ENCODE measurements around the gene CRACR2B. TPM values are rescaled to one million over a fixed set of nuclear protein-coding genes. Genes with fewer than 3 reads are reported as not detected.

Gene CRACR2B
- total and polyA plus RNA-seq, 2 of the 13 experiments (the other 11 are each of a cell fraction or from before 2014, with no cell fraction given) = 14.9 to 21.0 TPM

- TF ChIP-seq HOXA7 (CRISPR knock-in tag; IDR thresholded peaks at IDR 0.05) (no peak), ZFP91 (CRISPR knock-in tag; IDR thresholded peaks at IDR 0.05; ENCODE audit: borderline replicate concordance) (no peak), SALL2 (CRISPR knock-in tag; IDR thresholded peaks at IDR 0.05) (0 out of 2 replicates have a peak, but pooled peaks have one; percentile 9), ZFP36L1 (CRISPR knock-in tag; IDR thresholded peaks at IDR 0.05) (no peak), RXRB (CRISPR knock-in tag; IDR thresholded peaks at IDR 0.05; ENCODE audit: borderline replicate concordance) (peak; percentile 9; the same call in 1 of the 2 replicates), SMAD3 (CRISPR knock-in tag; IDR thresholded peaks at IDR 0.05) (0 out of 2 replicates have a peak, but pooled peaks have one; percentile 4), SIN3A (IDR thresholded peaks at IDR 0.05; ENCODE audit: borderline replicate concordance, low read depth, low read length) (0 out of 2 replicates have a peak, but pooled peaks have one; percentile 13), ZBTB3 (CRISPR knock-in tag; IDR thresholded peaks at IDR 0.05; ENCODE audit: borderline replicate concordance, low read depth) (no peak), ONECUT2 (CRISPR knock-in tag; IDR thresholded peaks at IDR 0.05) (no peak), ATF3 (CRISPR knock-in tag; IDR thresholded peaks at IDR 0.05) (peak; percentile 92), PATZ1 (CRISPR knock-in tag; IDR thresholded peaks at IDR 0.05) (peak; percentile 55; the same call in 1 of the 2 replicates), POLR2A (IDR thresholded peaks at IDR 0.05; ENCODE audit: insufficient read depth in 1 of 2, low read depth in 2 of 2, low read length in 2 of 2) (peak in 1 of 2 experiments; percentile 69; a peak in 1 of 4 replicates), ZNF615 (CRISPR knock-in tag; IDR thresholded peaks at IDR 0.05; ENCODE audit: borderline replicate concordance) (no peak), EED (CRISPR knock-in tag; IDR thresholded peaks at IDR 0.05) (peak; percentile 56; the same call in 1 of the 2 replicates), ZBTB7A (CRISPR knock-in tag; IDR thresholded peaks at IDR 0.05) (peak; percentile 21; the same call in 1 of the 2 replicates), ZSCAN21 (CRISPR knock-in tag; IDR thresholded peaks at IDR 0.05; ENCODE audit: borderline replicate concordance) (no peak; the same call in 1 of the 2 replicates), HOXA9 (CRISPR knock-in tag; IDR thresholded peaks at IDR 0.05; ENCODE audit: borderline replicate concordance) (no peak), U2AF1 (optimal IDR thresholded peaks at IDR 0.05; ENCODE audit: low read depth, low read length) (no peak), MED8 (CRISPR knock-in tag; IDR thresholded peaks at IDR 0.05; ENCODE audit: insufficient replicate concordance) (no peak)
Observed at GRCh38 chr11:818396-819128, 9.2 kb upstream of the CRACR2B start, which contains the start of gene PNPLA2 (continued).

Data from HepG2 (cell line).